Motor neuron (in vitro differentiated cells): ENCODE measurements around the gene LAMB3. TPM values are rescaled to one million over a fixed set of nuclear protein-coding genes. Genes with fewer than 3 reads are reported as not detected.
A peak's percentile ranks its signal among the peaks of the same experiment; 100 is the strongest.

Experiments
- ATAC-seq, 8 experiments: fragments of 200-7000 bp; cut with Tn5 transposase; replicated peaks in 6 of 8; 2 replicates each; pipeline ENCODE4 v1.8.0; 2021; ENCODE audit warnings: mild to moderate bottlenecking in 8 of 8, moderate library complexity in 8 of 8
- H3K27ac ChIP-seq, 2 donors: fragments of 250-450 bp; sonication (Bioruptor Pico); 2 replicates each; pipeline ENCODE4 v1.9.0; 2021; ENCODE audit warnings: antibody characterized with exemption in 2 of 2, mild to moderate bottlenecking in 2 of 2, moderate library complexity in 1 of 2
- H3K4me1 ChIP-seq, 2 donors: fragments of 250-450 bp; sonication (Bioruptor Pico); replicated peaks in 1 of 2; 2 replicates each; pipeline ENCODE4 v1.6.1; 2021; ENCODE audit warnings: antibody characterized with exemption in 2 of 2, mild to moderate bottlenecking in 2 of 2, moderate library complexity in 1 of 2
- H3K4me3 ChIP-seq, 5 donors: fragments of 250-450 bp; sonication (Bioruptor Pico); 2 replicates each; pipeline ENCODE4 v1.9.0; 2021; ENCODE audit warnings: antibody characterized with exemption in 5 of 5, mild to moderate bottlenecking in 5 of 5, moderate library complexity in 4 of 5
- WGBS, 10 experiments: fragments of 450-650 bp; shearing (Covaris generic); methylation state at CpG; one replicate each; pipeline ENCODE4 v1.0.0; 2022; 5-methylcytosine and 5-hydroxymethylcytosine counted together
- in situ Hi-C, 9 experiments: fragments of 400-800 bp; cut with MboI; loops; one replicate each; pipeline ENCODE4 v1.15.0; 2021; ENCODE audit warnings: low sequenced_read_pairs in 9 of 9, low pct_unique_long_range_greater_than_20kb in 2 of 9; ENCODE audit not compliant: unreplicated experiment in 9 of 9
- total RNA-seq, 8 experiments: library from RNA; unstranded; fragments of 300-600 nt; gene quantifications; 2 replicates each; pipeline versions ENCODE4 v1.2.3 to v1.2.4, GENCODE V29; 2022

Gene LAMB3
- total RNA-seq, 8 experiments from 2014 or later, result 0.13 to 51.2 (median 1.0) TPM

DNA sequence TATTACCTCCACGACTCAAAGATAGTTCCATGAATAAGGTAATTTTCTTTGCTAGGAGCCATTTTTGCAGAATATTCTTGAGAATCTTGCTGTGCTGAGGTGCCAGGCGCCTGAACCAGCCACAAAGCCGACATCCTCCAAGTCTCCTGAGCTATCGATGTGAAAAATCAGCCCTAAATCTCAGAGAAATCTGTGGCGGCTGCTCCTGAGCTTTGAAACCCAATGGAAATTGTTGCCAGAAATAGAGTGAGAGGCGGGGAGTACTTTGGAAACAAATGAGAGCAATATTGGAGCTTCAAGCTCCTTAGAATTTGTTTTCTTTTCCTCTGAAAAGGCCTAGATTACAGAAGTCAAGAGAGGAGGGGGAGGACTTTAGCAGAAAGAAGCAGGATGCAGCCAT is 62.4 kb downstream of the LAMB3 start:
- H3K27ac ChIP-seq, result no peak overlapping the region
- in situ Hi-C loops, result loop anchor here in 5 of 9 experiments (10.0 to 25.0 kb wide), 2 partner anchors 97 to 105 kb away; partner anchors contain the start of gene G0S2 (in 3 of the 5)
- no peak overlapping the region for H3K4me3 ChIP-seq

DNA sequence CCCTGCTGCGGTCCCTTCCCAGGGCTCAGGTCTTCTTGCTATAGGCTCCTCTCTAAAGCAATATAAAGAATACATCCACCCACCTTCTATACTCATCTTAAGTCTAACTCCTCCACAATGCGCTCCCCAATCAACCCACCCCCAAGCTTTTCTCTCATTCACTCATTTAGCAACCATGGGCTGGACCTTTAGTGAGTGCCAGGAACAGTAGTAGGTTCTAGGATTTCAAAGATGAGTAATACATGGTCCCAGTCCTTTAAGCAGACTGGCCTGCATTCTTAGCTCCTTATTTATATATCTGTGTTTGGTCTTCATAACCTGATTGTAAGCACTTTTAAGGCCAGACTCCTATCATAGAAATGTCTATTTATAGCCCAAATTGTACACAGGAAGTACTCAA is 62.8 kb downstream of the LAMB3 start:
- Histone ChIP-seq H3K27ac (no peak overlapping the region), H3K4me3 (no peak overlapping the region), H3K4me1 (peaks cover 15 to 24% of the 10 kb centered on the region in 2 donors)
- in situ Hi-C loops, result loop anchor here in 5 of 9 experiments (10.0 to 25.0 kb wide), 2 partner anchors 98 to 105 kb away; partner anchors contain the start of gene G0S2 (in 3 of the 5)
- WGBS, 10 experiments, result 40 to 100% (median 88%) methylated on average over 1 to 2 of the region's 2 CpGs; no CpG with 5 or more reads in 3 of the 10 experiments
- peak in 1 of 8 experiments; percentile 12 for ATAC-seq

More for the DNA sequence above, 62.4 kb downstream of the LAMB3 start:
- peaks cover 11 to 20% of the 10 kb centered on the region in 2 donors for H3K4me1 ChIP-seq
- WGBS, 10 experiments, result 42 to 97% (median 83%) methylated on average over 2 to 6 of the region's 6 CpGs; no CpG with 5 or more reads in 3 of the 10 experiments
- ATAC-seq, result no peak

DNA sequence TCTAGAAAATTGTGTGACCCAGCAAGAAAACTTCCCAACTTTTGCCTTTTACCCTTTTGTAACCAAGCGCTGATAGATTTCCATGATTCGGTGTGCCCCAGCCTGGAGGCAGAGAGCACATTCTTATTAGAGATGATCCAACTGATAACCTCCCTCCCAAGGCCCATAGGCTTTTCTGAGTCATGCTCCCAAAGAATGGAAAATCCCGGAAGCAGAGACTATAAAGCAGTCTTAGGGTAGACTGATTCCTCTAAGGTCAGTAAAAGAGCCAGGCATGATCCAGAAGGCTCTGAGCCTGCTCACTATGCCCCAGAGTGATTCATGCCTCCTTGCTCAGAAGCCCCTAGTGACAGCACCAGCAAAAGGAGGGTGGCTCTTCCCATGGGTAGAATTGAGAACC is 64.4 kb downstream of the LAMB3 start:
- 14 to 93% (median 75%) methylated on average over 1 to 3 of the region's 3 CpGs; no CpG with 5 or more reads in 2 of the 10 experiments for WGBS, 10 experiments
- H3K4me3 ChIP-seq, result no peak overlapping the region
- H3K27ac ChIP-seq, result no peak overlapping the region
- peaks cover 25 to 36% of the 10 kb centered on the region in 2 donors for H3K4me1 ChIP-seq
- peak in 3 of 8 experiments; percentile 2 to 57 (median 19) for ATAC-seq
- in situ Hi-C loops, result loop anchor here in 5 of 9 experiments (10.0 to 25.0 kb wide), 2 partner anchors 100 to 107 kb away; partner anchors contain the start of gene G0S2 (in 3 of the 5)

DNA sequence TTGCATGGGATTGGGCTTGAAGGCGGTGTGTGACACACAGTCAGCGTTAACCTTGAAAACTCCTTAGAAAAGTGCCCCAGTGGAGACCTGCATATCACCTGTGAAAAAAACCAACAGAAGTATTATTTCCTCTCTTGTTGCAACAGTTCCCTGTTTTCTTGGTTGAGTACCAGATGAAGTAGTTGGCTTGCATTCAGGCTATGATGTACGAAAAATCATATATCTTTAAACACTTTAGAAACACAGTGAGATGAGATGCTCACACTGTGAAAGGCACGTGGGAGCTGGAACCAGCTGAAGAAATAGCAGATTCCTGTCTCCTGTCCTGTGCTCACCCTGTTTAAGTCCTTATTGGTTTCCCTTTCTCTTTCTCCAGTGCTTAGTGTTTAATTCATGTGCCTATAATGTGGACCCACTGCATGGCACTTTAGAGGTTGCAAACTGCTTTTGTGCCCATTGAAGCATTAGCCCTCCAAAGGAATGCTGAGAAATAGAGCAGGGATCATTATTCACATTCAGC is 65.9 kb downstream of the LAMB3 start:
- Histone ChIP-seq H3K4me1 (peaks cover 25 to 36% of the 10 kb centered on the region in 2 donors), H3K27ac (no peak overlapping the region), H3K4me3 (peak overlapping the region in 2 of 5 donors; percentile 13 to 16)
- in situ Hi-C loops, result loop anchor here in 5 of 9 experiments (10.0 to 25.0 kb wide), 2 partner anchors 101 to 109 kb away; partner anchors contain the start of gene G0S2 (in 3 of the 5)
- WGBS, 10 experiments, result 0 to 89% (median 73%) methylated on average over 1 to 4 of the region's 4 CpGs; no CpG with 5 or more reads in 1 of the 10 experiments
- ATAC-seq, result no peak

DNA sequence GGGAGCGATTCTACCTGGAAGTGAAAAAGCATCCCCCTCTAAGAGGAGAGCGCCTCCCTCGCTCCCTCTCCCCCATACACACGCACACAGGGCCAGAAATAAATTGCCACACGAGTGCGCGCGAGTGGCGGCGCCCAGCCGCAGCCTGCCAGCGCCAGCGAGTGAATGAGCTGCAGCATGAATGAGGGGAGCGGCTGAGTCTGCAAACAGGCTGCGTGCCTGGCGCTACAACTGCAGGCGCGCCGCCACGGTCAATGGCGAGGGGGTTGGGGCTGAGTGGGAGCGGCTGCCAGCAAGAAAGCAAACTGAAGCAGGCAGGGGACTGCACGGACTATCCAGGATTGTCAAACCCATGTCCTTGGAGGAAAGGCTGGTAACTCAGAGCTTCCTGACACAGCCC is 66.6 kb downstream of the LAMB3 start:
- ATAC-seq, result peak; percentile 69 to 77 (median 73)
- in situ Hi-C loops, result loop anchor here in 5 of 9 experiments (10.0 to 25.0 kb wide), 2 partner anchors 102 to 109 kb away; partner anchors contain the start of gene G0S2 (in 3 of the 5)
- peaks cover 25 to 35% of the 10 kb centered on the region in 2 donors for H3K4me1 ChIP-seq
- no peak overlapping the region for H3K27ac ChIP-seq
- peak overlapping the region in 4 of 5 donors; percentile 10 to 16 (median 12) for H3K4me3 ChIP-seq
- 0 to 11% (median 0%) methylated on average over 1 to 16 of the region's 23 CpGs; no CpG with 5 or more reads in 2 of the 10 experiments for WGBS, 10 experiments

DNA sequence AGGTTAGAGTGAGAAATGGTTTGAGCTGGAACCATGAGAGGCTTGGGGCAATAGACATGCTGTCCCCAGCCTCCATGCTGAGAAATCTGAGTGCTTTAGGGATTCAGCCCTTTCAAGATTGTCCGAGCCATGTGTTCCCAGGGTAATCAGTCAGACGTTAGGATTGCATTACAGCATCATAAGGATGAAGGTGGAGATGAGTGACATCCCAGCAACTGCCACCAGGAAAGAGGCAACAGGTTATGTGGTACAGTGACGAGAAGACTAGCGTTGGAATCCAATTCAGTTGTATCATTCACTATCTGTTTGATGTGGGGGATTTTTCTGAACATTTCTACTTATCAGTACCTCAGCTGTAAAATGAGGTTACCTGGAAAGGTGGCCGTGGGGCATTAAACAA is 67.0 kb downstream of the LAMB3 start:
- WGBS, 10 experiments, result 20 to 67% (median 58%) methylated on average over 1 to 5 of the region's 5 CpGs; no CpG with 5 or more reads in 3 of the 10 experiments
- in situ Hi-C loops, result loop anchor here in 5 of 9 experiments (10.0 to 25.0 kb wide), 2 partner anchors 102 to 110 kb away; partner anchors contain the start of gene G0S2 (in 3 of the 5)
- H3K4me1 ChIP-seq, result peaks cover 25 to 31% of the 10 kb centered on the region in 2 donors
- ATAC-seq, result no peak
- peak overlapping the region in 4 of 5 donors; percentile 10 to 39 (median 12) for H3K4me3 ChIP-seq
- H3K27ac ChIP-seq, result no peak overlapping the region

DNA sequence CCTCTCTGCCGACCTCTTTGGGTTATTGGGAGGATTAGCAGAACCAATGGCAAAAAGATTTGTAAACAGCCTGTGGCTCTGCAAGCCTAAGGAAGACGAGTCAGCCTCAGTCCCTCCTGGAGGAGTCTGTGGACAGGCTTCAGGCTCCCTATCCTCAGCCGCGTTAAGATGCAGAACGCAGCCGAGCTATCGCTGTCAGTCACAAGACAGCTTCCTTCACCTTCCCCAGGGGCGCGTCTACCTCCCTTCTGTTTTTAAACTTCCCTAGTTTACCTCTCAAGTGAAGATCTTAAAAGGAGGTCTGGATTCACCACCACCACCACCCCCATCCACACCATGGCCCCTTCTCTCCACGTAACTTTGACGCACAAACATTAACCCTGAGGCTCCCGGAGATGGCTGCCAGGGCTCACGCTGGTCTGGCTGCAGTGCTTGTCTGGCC is 68.0 kb downstream of the LAMB3 start:
- WGBS, 10 experiments, result 0 to 77% (median 45%) methylated on average over 1 to 13 of the region's 13 CpGs; no CpG with 5 or more reads in 2 of the 10 experiments
- H3K4me3 ChIP-seq, result peak overlapping the region; percentile 30 to 39 (median 38)
- in situ Hi-C loops, result loop anchor here in 5 of 9 experiments (10.0 to 25.0 kb wide), 2 partner anchors 103 to 111 kb away; partner anchors contain the start of gene G0S2 (in 3 of the 5)

DNA sequence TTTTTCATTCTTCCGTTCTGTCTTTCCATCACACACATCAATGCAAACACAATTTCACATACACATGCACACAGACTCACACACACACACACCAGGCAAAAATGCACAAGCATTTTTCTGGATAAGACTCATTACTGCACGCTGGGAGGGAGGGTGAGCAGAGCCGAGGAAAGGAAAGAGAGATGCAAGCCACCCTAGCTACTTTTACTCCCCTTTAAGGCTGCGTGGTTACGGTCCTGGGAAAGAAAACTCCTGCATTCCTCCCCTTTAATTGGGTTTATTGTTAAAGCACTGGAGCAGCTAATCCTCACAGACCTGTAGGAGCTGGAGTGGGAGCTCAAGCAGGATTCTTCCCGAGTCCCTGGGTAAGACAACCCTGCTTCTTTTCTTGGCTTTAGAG is 68.8 kb downstream of the LAMB3 start, which contains the start of gene CAMK1G:
Gene CAMK1G, plus strand, starts transcription at position 307 of the 400 bp plus-strand sequence. CDS start 11,270 bp downstream, outside the sequence.
- 3 to 75% (median 33%) methylated on average over 1 to 6 of the region's 6 CpGs; no CpG with 5 or more reads in 1 of the 10 experiments for WGBS, 10 experiments
- H3K4me3 ChIP-seq, result peak within 1 kb of the TSS; percentile 30 to 39 (median 38)
- in situ Hi-C loops, result loop anchor here in 5 of 9 experiments (10.0 to 25.0 kb wide), 2 partner anchors 104 to 111 kb away; partner anchors contain the start of gene G0S2 (in 3 of the 5)
- H3K27ac ChIP-seq, result peak within 1 kb of the TSS in 1 of 2 donors; percentile 2
- peak; percentile 21 to 89 (median 86) for ATAC-seq
- H3K4me1 ChIP-seq, result peaks cover 25 to 30% of the 10 kb centered on the region in 2 donors

More for the DNA sequence above, 68.0 kb downstream of the LAMB3 start:
- Histone ChIP-seq H3K27ac (no peak overlapping the region), H3K4me1 (peaks cover 25 to 30% of the 10 kb centered on the region in 2 donors)
- peak in 5 of 8 experiments; percentile 2 to 20 (median 12) for ATAC-seq

DNA sequence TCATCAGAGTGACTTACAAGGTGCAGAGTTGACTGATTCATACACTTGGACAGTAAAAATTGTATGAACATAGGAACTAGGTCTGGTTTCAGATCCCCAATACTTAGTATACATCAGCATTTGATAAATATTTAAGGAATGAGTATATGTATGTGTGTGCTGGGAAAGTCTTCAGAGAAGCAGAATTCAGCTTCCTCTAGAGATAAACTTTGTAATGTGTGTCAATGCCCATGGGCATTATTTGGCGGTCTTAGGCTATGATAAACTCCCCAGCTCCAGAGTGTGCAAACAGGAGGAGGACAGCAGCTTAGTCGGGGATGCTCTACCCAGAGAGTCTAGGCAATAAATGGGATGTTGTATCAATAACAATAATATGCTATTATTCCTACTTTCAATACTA is 71.6 kb downstream of the LAMB3 start:
- Histone ChIP-seq H3K27ac (no peak overlapping the region), H3K4me1 (peaks cover 21 to 23% of the 10 kb centered on the region in 2 donors), H3K4me3 (no peak overlapping the region)
- WGBS, 10 experiments, result 67 to 100% (median 72%) methylated on average over 1 to 2 of the region's 2 CpGs; no CpG with 5 or more reads in 4 of the 10 experiments
- in situ Hi-C loops, result loop anchor here in 5 of 9 experiments (10.0 to 25.0 kb wide), 2 partner anchors 107 to 114 kb away; partner anchors contain the start of gene G0S2 (in 3 of the 5)
- no peak for ATAC-seq

DNA sequence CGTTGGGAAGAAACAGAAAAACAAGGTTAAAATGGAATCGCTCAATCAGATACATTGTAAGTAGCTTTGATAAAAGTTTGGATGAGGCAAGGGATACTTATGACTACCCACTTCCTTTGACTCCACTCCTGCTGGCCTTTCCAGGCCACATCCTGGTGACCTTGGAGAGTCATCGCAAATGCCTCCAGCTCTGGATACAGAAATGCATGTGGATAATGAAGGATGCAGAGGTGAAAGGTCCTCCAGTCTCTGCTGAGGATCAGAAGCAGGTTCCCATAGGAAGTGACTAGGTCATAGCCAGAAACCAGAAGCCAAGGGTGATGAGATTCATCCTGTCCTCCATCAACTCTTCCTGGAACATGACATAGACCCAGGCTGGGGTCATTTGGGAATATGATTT is 74.9 kb downstream of the LAMB3 start:
- Histone ChIP-seq H3K27ac (no peak overlapping the region), H3K4me3 (no peak overlapping the region), H3K4me1 (no peaks in the 10 kb centered on the region)
- in situ Hi-C loops, result loop anchor here in 6 of 9 experiments (5.0 to 25.0 kb wide), 3 partner anchors 110 to 170 kb away; partner anchors contain the start of gene G0S2 (in 3 of the 6)
- 69 to 100% (median 92%) methylated on average over 1 to 3 of the region's 3 CpGs; no CpG with 5 or more reads in 2 of the 10 experiments for WGBS, 10 experiments
- ATAC-seq, result no peak

DNA sequence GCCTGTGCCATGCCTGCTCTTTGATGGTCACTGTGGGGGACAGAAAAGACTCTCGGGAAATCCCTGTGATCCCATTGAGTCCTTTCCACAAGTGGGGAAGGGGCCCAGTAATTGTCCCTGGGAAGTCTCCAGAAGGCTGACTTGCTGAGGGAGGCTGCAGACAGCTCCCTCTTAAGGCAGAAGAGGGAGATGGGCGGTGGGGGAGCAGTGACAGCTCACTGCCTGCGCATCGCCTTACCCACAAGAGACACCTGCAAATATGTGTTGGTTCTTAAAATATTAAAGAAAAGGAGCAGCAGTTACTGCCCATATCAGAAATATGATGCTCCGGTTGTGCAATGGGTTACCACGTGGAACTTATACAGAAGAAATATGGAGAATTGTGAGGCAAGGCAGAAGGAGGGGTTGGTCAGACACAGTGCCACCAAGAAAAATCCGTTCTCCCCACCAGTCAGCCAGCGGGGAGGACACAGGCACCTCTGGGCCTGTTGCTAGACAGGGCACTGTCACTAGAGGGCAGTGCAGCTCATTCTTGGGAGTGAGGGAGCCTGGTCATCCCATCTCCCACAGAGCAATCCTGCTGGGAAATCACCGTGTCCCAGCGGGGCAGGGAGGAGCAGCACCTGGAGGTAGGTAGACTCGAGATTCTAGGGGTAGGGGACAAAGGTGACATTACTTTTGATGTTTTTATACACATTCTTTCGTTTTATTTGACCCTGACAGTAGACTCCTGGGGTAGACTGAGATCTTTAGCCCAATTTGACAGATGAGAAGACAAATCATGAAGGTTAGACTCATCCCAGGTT is 75.6 kb downstream of the LAMB3 start:
- Histone ChIP-seq H3K4me3 (no peak overlapping the region), H3K4me1 (no peaks in the 10 kb centered on the region), H3K27ac (no peak overlapping the region)
- 0 to 33% (median 21%) methylated on average over 1 to 11 of the region's 12 CpGs; no CpG with 5 or more reads in 2 of the 10 experiments for WGBS, 10 experiments
- in situ Hi-C loops, result loop anchor here in 6 of 9 experiments (5.0 to 25.0 kb wide), 3 partner anchors 111 to 171 kb away; partner anchors contain the start of gene G0S2 (in 3 of the 6)
- peak; percentile 99 to 100 (median 100) for ATAC-seq

DNA sequence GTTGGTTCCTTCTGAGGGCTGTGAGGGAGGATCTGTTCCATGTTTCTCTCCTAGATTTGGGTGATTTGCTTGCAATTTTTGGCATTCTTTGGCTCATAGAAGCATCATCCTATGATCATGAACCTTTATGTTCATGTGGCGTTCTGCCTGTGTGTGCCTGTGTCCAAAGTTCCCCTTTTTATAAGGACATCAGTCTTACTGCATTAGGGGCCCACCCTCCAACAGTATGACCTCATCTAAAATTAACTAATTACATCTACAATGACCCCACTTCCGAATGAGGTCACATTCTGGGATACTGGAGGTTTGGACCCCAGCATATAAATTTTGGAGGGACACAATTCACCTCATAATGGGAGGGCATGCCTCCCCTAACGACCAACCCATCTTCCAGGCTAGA is 81.5 kb downstream of the LAMB3 start:
- 16 to 100% (median 61%) methylated on average over 1 to 3 of the region's 3 CpGs; no CpG with 5 or more reads in 1 of the 10 experiments for WGBS, 10 experiments
- Histone ChIP-seq H3K4me1 (peaks cover 0 to 2% of the 10 kb centered on the region in 2 donors), H3K4me3 (no peak overlapping the region), H3K27ac (no peak overlapping the region)
- in situ Hi-C loops, result loop anchor here in 4 of 9 experiments (10.0 to 25.0 kb wide), 2 partner anchors 124 to 358 kb away; no protein-coding TSS in a partner anchor
- ATAC-seq, result no peak
